RPMI8226 (cell line): ENCODE results near the gene SNCAIP.
"Not testable (repeated sequence)": the region's sequence is repeated elsewhere in the genome, so short reads cannot be mapped to it uniquely, and the experiment has no call there.

Experiments used
- DNase-seq: peaks from one replicate; pipeline ENCODE4 v3.0.0-alpha.2; 2015

SNCAIP gene

DNA sequence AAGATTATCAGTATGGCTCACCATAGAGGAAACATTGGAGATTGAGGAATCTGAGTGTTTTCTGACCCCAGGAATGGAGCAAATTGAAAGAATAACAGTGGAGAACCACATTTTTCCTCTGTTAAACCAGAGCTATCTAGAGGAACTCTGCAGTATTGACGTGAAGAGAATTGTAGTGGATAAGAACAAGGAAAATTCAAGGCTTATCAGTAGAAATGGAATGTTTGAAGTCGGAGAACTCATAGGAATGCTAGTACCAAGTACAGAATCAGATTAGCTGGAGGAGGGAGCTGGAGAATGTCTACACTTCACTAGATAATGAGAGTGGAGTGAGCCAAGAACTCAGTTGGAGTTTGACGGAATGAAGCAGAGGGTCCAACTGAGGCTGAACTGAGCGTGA is 50.3 kb downstream of the SNCAIP start:
- no peak for DNase-seq

DNA sequence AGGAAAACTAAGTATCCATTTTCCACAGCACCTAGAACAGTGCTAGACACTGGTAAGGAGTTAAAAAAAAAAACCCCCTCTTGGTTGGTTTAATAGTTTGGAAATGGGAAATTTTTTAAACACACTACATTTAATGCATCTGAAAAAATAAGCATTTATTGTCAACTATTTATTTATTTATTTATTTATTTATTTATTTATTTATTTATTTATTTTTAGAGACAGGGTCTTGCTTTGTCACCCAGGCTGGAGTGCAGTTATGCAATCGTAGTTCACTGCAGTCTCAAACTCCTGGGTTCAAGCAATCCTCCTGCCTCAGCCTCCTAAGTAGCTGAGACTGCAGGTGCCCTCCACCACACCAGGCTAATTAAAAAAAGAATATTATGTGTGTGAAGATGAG is 51.6 kb downstream of the SNCAIP start:
- DNase-seq: no peak

DNA sequence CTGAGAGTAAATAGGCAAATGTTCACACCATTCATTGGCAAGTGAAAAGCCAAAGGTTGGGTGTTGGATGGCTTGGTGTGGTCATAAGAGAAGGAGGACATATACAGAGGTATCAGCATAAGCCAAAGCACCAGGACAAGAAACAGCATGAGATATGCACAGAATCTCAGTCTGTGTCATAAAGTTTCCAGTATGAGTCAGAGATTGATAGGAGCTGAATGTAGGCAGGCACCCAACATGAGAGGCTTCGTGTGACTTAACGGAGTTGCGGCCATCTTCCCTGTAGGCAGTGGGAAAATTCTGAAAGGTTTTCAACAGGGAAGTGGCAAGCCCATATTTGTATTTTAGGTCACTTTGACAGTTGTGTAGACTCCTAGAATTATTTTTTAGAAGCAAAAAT is 54.5 kb downstream of the SNCAIP start:
- DNase-seq: no peak

DNA sequence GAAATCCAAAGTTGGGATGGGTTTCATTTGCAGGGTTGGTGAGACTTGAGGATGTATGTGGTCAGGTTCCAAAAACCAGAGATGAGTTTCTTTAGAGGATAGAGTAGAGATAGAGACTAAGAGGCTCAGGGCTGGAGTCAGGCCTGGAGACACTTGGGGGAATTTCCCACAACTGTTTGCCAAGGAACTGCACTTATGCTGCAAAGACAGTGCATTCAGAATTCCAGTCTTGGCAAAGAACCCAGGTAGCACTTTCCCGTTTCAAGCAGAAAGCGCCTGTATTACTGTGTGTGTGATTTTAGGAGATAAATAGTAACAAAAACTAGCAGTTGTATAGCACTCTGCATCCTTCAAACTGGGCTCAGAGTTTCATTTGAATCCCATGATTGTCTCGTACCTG is 55.4 kb downstream of the SNCAIP start:
- no peak for DNase-seq

DNA sequence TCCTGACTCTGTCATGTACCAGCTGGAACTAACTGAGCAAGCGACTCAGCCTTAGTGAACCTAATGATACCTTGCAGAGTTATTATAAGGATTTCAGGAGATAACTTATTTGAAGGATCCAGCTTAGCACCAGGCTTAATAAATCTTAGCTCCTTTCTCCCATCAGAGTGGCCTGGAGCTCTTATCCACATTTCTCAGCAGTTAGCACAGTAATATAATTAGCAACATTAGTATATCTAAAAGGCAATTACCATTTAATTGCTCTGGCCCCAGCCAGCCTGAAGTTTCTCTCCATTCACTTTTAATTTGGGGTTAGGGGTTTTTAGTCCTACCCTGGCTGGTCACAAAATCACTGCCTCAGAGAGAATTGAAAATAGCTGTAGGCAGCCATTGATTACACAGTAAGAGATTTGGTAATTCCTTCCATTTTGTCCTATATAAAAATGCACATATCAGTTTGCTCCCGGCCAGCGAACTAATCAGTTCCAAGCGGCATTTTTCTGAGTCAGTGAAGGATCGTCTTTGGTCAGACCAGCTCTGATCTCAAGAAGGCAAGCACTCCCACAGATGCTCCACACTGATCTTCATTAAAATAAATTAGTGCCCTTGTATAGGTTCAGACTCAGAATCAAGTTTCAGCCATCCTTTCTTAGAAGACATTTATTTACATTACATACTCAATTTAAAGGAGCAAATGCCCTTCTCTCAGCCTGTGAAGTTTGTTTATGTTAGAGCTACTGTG is 56.6 kb downstream of the SNCAIP start:
- DNase-seq: no peak

DNA sequence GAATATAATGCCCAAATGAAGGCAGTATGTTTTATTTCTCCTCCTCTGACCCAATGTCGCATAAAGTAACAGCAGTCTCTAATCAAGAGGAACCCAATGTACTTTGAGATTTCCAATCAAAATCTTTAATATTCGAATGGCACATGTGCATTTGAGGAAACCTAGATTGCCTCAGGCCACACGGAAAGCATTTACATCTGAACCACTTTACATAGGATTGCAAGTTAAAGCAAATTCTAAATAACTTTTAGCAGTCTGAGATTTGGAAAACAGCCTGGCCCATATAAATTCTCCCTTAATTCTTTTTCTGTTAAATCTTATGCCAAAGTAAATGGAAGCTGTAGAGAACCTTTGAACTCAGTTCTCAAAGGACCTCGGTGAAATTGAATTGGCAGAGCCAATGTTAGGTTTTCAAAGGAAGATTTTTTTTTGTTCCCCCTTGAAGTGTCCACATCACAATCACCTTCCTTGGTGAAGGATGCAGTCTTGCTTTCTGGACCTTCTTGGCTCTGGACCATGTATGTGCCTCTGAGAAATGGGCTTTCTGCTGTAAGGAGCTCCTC is 57.3 kb downstream of the SNCAIP start:
- no peak for DNase-seq

DNA sequence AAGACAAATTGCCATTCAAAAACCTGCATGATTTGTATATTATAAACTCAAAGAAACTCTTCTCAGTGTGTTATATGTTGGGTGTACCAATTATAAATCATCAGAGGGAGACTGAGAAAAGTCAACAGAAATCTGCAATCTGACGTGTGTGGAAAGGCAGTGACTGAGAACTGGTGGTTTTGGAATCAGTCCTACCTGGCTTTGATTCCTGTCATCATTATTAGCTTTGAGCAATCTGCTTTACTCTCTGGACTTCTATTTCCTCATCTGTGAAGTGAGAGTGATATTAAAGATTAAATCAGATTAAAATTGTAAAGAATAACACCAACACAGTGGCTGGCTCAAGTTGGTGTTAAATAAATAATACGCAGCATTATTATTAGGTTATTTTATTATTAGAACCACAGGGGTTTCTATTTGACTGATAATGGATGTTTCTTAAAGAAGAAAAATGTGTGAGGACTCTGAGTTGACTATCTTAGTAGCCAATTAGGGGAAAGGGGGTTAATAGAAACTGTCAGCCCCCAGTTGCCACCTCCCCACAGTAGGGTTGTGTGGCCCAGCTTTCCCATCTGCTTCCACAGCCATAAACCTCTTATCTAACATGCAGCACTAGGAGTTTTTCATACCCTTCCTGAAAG is 59.6 kb downstream of the SNCAIP start:
- DNase-seq: no peak

DNA sequence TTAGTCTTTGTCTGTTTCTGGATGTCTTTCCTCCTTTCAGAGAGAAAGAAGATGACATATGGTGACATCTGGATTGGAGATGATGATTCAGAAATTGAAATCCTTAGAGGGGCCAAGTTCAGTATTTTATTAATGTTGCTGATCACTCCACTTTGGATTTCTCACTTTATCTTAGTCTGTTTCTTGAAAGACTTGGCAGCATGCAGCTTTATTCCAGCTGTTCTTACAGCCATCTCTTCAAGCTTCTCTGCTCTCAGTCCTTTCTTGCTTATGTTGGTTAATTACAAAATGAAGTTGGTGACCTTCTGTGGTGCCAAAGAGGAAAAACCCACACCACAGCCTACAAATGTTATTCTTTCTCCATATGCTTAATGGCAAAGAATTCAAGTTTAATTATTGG is 62.1 kb downstream of the SNCAIP start:
- DNase-seq: no peak

DNA sequence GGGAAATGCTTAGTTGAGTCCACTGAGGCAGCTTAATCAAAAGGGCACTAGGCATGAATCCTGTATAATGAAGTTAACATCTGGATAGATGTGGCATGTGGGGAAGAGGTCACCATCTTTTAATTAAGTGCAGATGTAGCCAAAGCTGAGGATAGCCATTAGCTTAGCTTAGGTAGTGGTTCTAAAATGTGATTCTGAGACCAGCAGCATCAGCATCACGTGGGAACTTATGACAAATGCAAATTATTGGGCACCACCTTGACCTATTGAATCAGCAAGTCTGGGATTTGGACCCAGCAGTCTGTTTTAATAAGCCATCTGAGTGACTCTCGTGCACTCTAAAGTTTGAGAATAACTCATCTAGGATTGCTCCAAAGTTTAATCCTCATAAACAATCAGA is 63.8 kb downstream of the SNCAIP start:
- DNase-seq: no peak

DNA sequence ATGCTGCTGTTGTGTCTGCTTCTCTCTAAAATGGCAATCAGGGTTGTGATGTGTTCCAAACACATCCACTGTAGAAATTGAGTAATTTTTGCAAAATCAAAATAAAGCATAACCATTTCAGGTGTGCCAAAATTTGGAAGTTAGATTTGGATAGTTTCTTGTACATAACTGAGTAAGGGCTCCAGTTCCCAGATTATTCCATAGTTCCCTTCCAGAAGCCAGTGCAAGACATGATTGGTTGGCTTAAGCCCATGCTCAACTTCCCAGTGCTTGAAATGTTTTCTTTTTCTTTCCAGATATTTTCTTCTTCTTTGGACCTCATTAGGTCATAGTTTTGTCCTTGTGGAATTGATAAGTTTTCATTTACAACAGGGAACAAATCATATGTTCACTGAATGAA is 64.2 kb downstream of the SNCAIP start:
- no peak for DNase-seq

DNA sequence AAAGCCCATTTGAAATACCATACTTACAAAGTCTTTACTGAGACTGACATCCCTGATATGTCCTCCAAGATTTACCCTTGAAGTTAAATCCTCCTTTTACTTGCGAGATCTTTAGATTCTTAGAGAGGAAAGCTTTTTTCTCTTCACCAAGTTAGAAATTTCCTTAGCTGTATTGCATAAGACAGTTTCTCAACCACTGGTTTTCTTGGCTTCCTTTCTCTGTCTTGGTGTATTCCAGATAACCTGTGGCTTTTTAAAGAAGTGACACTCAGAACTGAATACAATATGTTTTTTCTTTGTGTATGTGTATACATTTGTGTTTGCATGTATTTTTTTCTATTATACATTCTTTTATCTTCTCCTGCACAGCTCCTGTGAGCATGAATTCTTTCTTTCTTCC is 65.0 kb downstream of the SNCAIP start:
- no peak for DNase-seq

DNA sequence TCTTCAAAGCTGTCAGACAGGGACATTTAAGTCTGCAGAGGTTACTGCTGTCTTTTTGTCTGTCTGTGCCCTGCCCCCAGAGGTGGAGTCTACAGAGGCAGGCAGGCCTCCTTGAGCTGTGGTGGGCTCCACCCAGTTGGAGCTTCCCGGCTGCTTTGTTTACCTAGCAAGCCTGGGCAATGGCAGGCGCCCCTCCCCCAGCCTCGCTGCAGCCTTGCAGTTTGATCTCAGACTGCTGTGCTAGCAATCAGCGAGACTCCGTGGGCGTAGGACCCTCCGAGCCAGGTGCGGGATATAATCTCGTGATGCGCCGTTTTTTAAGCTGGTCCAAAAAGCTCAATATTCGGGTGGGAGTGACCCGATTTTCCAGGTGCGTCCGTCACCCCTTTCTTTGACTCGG is 70.9 kb downstream of the SNCAIP start:
- DNase-seq: not testable (repeated sequence)

DNA sequence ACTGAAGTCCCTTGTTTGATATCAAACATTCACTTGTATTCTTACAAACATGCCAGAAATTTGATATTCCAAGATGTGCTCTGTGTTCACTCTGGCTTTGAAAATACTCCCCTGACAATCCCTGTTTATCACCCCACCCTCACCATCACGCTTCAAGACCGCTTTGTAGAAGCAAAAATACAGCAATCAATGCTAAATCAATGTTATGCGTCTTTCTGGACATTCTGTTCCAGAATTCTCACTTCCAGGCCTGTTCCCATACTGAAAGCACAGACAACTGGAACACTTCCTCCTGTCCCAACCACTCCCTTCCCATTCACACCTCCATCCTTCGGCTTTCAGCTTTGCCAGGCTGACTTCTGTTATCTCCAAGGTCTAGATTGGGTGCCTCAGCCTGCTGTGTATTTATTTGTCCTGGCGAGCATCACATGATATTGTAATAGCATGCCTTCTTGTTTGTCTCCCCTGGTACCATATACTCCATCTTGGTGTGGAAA is 72.8 kb downstream of the SNCAIP start:
- DNase-seq: no peak

DNA sequence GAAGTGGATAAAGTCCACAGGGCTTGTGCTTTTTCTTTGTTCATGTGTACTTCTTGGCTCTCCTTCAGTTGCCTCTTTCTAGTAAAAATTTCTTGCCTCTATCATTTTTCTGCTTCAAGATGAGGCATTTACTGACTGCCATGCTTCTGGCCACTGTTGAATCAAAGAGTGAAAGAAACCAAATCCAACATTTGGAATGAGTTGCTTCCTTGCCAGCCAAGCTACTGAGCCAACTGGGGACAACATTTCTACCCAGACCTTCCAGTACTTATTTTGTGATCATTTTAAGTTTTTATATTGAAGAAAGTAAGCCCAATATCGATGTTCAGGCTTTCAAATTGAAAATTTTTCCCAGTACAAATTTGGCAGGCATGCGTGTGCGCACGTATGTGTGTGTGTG is 73.2 kb downstream of the SNCAIP start:
- no peak for DNase-seq

DNA sequence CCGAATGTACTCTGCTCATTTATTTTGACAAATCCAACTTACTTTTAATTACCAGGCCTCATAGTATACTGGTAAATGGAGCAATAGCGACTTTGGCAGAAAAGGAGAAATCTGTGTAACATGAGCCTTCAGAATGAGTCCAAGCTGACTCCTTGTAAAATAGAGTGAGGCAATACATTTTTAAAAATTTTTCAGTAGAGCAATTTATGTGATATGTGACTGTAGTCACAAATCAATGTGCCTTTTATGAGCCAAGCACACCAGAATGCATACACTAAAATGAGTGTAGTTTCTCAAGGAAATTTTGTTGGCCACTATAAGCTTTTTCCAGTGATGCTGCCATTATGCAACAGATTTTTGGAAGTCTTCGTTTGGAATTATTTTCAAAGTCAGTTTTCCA is 73.8 kb downstream of the SNCAIP start:
- DNase-seq: no peak

DNA sequence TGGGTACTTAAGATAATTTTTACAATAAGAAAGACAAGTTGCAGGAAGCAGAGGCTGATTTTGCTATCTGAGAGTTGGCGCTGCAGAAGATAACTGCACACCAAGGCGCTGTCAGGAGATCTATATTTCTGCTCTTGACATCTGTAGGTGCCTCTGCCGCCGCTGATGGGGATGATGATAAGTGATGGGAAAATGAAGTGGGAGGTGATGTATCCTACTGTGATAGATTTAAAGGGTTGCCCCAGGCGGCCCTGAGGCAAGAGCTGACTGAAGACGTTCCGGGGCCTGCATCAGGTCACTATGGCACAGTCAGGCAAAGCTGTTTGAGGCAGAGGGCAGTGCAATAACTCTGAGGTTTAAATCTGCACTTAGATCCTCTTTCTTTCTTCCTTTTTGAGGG is 78.1 kb downstream of the SNCAIP start:
- no peak for DNase-seq

DNA sequence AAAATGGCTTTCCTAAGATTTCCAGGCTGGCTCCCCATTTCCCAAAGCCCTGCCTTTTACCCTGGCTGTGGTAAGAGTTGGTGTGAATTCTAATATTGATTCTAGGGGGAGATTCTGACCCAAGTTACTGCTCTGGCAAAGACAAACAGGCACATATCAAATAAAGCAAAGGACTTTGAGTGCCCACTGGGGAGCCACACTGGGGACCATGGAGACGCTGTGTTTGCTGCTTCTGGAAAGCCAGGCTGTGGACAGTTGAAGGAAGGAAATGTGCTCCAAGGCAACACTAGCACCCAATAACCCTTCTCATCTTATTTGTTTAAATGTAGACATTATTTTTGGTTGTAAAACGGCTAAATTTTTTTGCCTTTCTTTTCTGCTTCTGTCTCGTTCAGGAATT is 78.7 kb downstream of the SNCAIP start:
- DNase-seq: no peak

DNA sequence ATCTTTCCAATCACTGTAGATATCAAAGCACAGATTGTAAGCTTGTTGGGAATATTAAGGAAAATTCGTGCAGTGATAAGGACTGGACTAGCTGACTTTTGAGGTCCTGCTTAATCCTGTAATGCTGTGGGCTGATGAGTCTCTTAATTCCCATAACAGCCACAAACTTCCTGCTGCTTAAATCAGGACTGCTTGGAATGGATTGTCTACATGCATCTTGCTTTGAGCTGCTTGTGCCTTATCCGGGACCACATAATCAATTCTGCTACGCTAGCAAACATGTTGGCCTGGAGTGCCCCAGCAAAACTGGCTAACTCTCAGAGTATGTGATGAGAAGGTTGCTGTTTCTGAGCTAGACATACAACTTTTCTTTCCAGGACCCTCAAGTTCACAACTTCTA is 79.6 kb downstream of the SNCAIP start:
- DNase-seq: no peak

DNA sequence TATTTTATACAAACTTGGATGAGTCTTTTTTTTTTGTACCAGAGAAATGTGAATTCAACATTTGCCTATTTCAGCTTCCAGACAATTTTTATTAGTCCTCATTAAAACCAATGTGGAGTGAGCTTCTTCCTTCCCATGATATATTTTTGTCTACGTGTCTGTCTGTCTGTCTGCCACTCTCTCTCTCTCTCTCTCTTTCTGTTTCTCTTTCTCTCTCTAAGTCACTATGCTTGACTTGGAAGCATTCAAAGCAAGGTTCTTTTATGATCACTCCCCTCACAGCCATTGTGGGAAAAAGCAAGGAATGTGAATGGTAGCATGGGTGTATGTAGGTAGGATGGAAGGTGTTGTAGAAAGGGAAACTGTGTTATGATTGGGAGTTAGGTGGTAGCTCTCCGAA is 80.2 kb downstream of the SNCAIP start:
- DNase-seq: no peak

DNA sequence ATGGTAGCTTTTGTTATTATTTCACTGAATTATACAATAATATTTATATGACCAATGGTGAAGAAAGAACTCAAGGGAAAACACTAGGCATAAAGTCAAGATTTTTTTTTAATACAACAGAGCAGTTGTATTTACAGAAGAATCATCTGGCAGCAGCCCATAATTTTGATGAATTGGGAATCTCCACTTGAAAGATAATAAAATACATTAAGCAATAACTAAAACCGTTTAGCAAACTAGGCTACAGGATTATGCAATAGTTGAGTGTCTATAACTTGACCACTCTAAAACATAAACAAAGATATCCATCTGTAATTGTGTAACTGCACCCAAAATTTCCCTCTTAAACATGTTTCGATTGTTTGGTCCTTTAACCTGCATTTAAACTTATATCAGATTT is 80.8 kb downstream of the SNCAIP start:
- DNase-seq: no peak

DNA sequence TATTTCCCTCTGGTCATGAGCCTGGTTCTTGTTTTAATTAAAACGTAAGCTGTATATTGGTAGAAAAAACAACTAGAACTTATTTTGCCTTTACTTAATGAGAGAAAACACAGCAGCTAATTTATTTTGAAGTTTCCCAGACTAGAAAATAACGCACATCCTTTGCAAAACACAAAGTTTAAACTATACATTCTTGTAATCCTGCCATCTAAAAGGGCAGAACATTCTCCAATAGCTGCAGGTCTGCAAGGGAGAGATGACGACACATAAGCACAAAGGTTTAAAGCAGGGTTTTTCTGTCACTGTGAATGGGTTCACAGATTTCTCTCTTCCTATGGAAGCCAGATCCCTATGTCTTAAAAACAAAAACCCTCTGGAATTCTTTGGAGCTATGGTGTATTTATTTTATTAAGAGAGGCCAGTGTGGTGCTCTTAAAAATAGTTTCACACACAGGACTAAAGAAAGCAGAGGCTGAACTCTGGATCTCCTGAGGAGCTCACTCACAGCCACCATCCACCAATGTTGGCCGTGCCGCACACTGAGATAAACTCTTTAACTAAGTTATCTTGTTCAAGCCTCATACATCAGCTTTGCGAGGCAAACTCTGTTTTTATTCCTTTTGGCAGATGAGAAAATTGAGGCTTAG is 82.4 kb downstream of the SNCAIP start:
- no peak for DNase-seq

DNA sequence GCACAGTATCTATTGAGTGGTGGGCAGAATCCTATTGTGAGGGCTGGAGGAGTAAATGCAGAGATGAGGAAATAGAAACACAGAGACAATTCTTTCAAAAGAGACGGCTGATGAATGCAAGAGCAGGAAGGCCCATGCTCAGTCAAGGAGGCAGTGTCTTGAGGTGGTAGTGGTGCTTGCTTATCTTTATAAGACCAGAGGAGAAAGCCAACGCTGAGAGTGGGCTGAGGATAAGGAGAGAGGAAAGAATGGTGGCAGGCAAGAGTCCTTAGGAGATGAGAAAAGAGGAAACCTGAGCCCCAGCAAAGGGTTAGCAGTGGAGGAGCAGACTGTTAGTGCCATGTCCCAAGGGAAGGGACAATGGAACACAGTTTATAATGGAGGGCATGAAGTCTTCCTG is 86.0 kb downstream of the SNCAIP start:
- DNase-seq: no peak

DNA sequence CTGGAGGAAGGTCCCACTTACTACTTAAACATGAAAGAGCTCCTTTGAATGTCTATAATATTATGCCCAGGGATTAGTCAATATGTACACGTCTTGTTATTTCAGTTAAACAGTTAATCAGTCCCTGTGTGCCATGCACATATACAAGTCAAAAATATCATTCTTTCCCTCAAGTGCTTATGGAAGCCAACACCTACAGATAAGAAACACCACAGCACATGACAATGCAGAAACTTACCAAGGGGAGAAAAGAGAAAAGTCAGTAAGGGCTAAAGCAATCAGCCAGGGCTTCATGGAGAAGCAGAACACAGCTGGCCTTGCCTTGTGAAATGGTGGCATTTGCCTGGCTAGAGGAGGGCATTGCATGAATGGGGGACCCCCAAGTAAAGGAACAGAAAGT is 88.3 kb downstream of the SNCAIP start:
- no peak for DNase-seq

DNA sequence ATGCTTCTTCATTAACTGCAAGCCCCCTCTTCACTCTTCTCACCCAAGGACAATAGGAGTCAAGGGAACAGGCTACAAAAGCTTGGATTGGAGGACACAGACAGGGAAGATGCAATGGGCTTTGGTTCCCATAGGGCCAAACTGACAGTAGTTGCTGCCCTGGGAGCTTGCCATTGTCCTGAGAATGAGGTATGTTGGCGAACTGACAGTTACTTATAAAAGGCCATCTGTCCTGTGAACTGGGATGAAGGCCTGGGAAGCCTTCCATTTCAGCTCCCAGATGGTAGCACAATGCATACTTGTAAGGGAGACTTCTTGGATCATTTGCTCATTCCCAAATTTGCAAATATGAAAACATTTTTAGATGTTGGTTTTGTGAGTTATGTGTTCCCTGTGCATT is 88.9 kb downstream of the SNCAIP start:
- DNase-seq: no peak
